SJSA1 (cell line): ENCODE data around the gene PYGO2. TPM values are rescaled to one million over a fixed set of nuclear protein-coding genes. Genes with fewer than 3 reads are reported as not detected.

Experiments
- DNase-seq, 2 experiments: peaks; one replicate each; pipeline ENCODE4 v3.0.0-alpha.2; 2015 to 2020; ENCODE audit warnings: low spot score in 2 of 2, low read depth in 1 of 2
- H3K27ac ChIP-seq: fragments of 250-450 bp; sonication (Bioruptor Pico); 2 replicates; pipeline ENCODE4 v1.5.1; 2020; ENCODE audit warnings: mild to moderate bottlenecking, moderate library complexity
- H3K27me3 ChIP-seq: fragments of 250-450 bp; sonication (Bioruptor Pico); replicated peaks from 2 replicates; pipeline ENCODE4 v1.5.1; 2020; ENCODE audit warnings: mild to moderate bottlenecking, moderate library complexity
- H3K36me3 ChIP-seq: fragments of 250-450 bp; sonication (Bioruptor Pico); 2 replicates; pipeline ENCODE4 v1.5.1; 2020; ENCODE audit warnings: mild to moderate bottlenecking
- H3K4me1 ChIP-seq: fragments of 250-450 bp; sonication (Bioruptor Pico); replicated peaks from 2 replicates; pipeline ENCODE4 v1.6.1; 2021; ENCODE audit warnings: mild to moderate bottlenecking
- H3K4me3 ChIP-seq: fragments of 250-450 bp; sonication (Bioruptor Pico); 2 replicates; pipeline ENCODE4 v1.5.1; 2020; ENCODE audit warnings: mild to moderate bottlenecking
- H3K9me3 ChIP-seq: fragments of 250-450 bp; sonication (Bioruptor Pico); replicated peaks from 2 replicates; pipeline ENCODE4 v1.5.1; 2020; ENCODE audit warnings: mild to moderate bottlenecking
- total RNA-seq: library from RNA; depleted of rRNA; stranded (reverse); fragments of >200 nt; shearing (Covaris generic); gene quantifications from 2 replicates; pipeline ENCODE4 v1.2.3, GENCODE V29; 2014

Gene PYGO2
- total RNA-seq, 1 experiment from 2014 or later: 20.0 TPM

DNA sequence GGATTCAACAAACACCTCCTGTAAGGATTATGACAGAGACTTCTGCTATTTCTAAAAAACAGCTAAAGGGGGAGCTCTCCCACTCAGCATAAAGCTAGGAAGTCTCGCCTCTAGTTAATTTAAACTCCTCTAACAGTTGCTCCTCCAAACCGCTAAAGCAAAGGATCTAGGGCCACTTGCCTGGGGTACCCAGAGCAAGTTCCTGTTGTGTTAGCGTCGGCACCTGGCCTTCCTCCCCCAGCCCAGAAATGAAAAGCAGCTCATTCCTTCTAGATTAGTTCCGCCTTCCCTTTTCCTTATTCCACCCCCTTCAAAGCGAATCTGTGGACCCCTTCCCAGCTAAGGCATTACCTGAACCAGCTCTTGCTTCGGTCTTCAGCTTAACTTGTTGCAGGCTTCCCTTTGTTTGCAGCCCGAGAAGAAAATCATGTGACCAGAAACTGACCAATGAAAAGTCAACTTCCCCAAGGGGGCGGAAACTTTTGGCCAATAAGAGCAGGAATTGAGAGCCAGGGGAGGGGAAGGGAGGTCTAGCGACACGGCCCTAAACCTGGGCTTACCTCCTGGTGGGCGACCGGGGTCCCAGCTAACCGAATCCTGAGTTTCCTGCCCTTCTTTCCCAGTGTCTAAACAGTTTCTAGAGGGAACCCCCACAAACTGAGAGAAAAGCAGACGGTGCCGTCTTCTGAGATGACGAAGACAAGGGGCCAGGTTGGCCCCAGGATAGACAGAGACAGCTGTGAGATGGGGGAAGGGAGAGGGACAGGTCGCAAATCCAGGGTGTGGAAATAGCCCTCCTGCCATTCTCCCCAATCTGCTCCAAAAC, 5.7 kb downstream of the PYGO2 start, which contains the start of gene PBXIP1:
PBXIP1 (minus strand) TSS at position 382 of the 826 bp plus-strand sequence. CDS start 2,378 bp downstream, outside the sequence.
- H3K9me3 ChIP-seq: no peaks in the 10 kb centered on the region
- H3K4me3 ChIP-seq: peak within 1 kb of the TSS; percentile 34
- H3K36me3 ChIP-seq: peaks cover 23% of the 10 kb centered on the region
- H3K27me3 ChIP-seq: no peaks in the 10 kb centered on the region
- H3K27ac ChIP-seq: peak within 1 kb of the TSS; percentile 4
- H3K4me1 ChIP-seq: peaks cover 16% of the 10 kb centered on the region
- DNase-seq: peak; percentile 72 to 92

DNA sequence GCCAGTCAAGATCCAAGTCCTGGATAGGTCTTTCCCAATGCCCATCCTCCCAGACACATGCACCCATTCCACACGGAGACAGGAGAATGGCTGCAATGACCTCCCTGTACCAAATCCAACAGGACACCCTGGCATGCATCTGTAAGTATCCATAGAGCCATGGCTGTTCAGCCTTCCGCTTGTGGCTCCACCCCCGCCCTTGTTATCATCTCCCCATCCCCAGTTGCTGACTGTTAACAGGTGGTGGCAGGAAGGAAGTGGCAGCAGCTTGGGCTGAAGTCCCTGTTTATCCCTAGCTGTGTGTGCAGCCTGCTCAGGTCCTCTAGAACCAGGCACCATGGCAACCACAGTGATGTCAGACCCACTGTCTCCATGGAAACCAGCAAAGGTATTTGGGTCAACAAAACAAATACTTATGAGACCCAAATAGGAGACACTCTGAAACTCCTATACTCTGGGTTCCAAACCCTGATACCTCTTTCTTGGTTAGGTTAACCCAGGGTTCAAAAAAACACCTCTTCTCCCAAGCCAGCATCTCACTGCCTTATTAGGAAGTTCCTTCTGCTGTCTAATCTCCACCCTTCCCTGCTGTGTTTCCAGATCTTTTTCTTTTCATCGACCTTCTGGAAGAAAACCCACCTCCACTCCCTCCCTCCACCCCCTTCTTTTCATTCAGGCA, 6.4 kb downstream of the PYGO2 start:
- H3K9me3 ChIP-seq: no peaks in the 10 kb centered on the region
- DNase-seq: no peak
- H3K27ac ChIP-seq: peak overlapping the region; percentile 4
- peaks cover 21% of the 10 kb centered on the region for H3K36me3 ChIP-seq
- no peaks in the 10 kb centered on the region for H3K27me3 ChIP-seq
- H3K4me3 ChIP-seq: peak overlapping the region; percentile 34
- H3K4me1 ChIP-seq: peaks cover 11% of the 10 kb centered on the region

DNA sequence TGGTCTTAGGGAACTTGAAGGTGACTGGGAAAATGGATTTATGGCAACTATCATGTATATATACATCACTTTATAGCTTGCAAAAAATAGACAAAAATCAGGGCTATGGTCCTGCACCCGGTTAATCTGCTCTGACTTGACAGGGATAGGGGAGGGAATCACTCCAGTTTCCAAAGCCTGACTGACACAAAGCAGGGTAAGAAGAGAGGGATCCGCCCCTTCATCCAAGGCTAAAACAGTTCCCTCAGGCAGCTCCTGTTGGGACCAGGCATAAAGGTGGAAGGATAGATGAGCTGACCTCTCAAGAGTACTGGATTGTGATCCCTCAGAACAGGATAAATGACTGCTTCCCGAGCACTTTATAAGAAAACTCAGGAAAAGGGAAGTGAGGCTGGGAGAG, 7.0 kb downstream of the PYGO2 start:
- H3K4me3 ChIP-seq: no peak overlapping the region

DNA sequence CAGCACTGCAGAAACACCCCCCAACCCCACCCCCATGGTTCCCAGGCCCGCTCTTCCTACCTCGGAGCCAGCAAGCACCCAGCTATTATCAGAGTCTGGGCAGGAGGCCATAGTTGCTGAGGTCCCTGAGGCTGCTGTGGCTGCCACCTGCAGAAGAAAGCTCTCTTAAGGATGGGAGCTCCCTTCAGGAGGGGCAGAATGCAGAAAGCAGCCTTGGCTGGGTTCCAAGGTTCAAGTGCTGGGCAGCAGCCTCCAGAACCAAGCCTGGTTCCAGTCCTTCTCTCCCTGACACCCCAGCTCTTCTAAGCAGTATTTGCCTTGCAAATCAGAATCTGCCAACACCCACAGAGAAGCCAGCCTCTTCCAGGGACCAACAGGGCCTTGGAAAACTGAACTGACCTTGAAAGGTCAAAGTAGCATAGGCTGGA, 8.0 kb downstream of the PYGO2 start:
- Histone ChIP-seq H3K9me3 (no peaks in the 10 kb centered on the region), H3K36me3 (peaks cover 8% of the 10 kb centered on the region), H3K27me3 (no peaks in the 10 kb centered on the region), H3K4me3 (no peak overlapping the region), H3K27ac (no peak overlapping the region), H3K4me1 (peaks cover 11% of the 10 kb centered on the region)
- no peak for DNase-seq

More for the DNA sequence above, 7.0 kb downstream of the PYGO2 start:
- H3K27me3 ChIP-seq: no peaks in the 10 kb centered on the region
- no peak overlapping the region for H3K27ac ChIP-seq
- H3K36me3 ChIP-seq: peaks cover 17% of the 10 kb centered on the region
- no peaks in the 10 kb centered on the region for H3K9me3 ChIP-seq
- no peak for DNase-seq
- peaks cover 11% of the 10 kb centered on the region for H3K4me1 ChIP-seq

DNA sequence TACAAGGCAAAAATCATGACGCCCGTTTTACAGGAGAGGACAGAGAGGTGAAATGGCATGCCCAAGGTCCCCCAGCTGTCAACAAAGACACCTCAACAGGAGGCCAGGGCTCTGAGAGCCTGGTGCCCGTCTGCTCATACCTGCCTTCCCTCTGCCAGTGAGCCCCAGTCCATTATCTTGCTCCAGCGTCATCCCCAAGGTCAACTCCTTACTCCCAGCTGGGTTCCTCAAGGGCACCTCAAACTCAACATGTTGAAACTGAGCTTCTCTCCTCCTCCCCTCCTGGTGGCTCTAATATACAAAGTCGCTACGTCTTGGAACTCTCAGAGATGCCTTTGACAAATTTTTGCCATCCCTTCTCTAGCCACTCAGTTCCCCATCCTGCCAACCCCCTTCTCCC, 8.9 kb downstream of the PYGO2 start:
- Histone ChIP-seq H3K36me3 (no peaks in the 10 kb centered on the region; the same call in 1 of the 2 replicates), H3K27ac (no peak overlapping the region), H3K27me3 (no peaks in the 10 kb centered on the region), H3K9me3 (no peaks in the 10 kb centered on the region), H3K4me3 (no peak overlapping the region), H3K4me1 (peaks cover 11% of the 10 kb centered on the region)
- DNase-seq: no peak

DNA sequence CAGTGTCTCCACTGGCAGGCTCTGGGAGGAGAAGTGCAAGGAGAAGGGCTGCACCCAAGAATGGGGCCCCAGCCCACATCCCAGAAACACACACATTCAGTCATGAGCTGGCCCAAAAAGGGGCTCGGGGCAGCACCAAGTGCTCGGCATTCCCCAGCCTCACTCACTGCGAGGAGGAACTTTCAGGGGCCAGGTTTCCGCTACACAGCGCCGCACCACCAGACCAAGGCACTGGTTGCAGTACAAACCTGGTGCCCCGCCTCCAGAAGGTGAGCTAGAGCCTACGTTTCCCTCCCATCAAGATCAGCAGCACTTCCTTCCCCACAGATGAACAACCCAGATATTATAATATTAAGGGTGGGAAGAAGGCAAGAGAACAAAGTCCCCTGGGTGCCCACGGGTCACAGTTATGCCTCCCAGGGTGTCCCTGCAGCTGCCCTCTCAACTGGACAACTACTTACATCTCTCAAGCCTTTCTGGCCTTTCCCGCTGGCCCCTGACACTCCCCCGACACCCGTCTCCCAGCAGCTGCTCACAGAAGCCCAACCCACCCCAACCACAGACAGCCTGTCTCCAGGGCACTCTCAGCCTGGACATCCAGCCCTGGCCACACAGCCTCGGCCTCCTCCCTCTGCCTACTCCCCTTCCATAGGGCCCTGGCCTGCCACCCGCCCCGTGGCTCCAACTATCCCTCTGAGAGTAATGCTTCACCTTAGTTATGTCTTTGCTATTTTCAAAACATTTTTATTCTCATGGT, 9.5 kb downstream of the PYGO2 start:
- no peak for DNase-seq
- no peaks in the 10 kb centered on the region for H3K36me3 ChIP-seq
- H3K9me3 ChIP-seq: no peaks in the 10 kb centered on the region
- no peaks in the 10 kb centered on the region for H3K27me3 ChIP-seq
- no peak overlapping the region for H3K4me3 ChIP-seq
- H3K4me1 ChIP-seq: peaks cover 11% of the 10 kb centered on the region
- H3K27ac ChIP-seq: no peak overlapping the region

DNA sequence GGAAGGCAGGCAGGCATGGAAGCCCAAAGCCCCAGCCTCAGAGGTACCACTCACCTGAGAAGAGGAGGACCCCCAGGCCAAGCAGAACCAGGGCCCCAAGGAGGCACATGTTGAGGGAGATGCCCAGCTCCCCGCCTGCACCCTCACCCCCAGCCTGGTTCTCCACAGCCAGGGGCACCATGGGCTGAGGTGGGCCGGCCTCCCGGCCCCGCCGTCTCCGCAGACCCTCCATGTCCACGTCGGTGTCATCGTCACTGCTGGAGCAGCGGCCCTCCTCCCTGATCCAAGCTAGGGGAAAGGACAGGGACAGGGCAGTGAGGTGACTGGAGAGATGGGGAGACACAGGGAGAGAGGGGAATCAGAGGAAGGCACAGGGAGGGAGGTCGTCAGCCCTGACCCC, 13.5 kb downstream of the PYGO2 start:
- no peak for DNase-seq

DNA sequence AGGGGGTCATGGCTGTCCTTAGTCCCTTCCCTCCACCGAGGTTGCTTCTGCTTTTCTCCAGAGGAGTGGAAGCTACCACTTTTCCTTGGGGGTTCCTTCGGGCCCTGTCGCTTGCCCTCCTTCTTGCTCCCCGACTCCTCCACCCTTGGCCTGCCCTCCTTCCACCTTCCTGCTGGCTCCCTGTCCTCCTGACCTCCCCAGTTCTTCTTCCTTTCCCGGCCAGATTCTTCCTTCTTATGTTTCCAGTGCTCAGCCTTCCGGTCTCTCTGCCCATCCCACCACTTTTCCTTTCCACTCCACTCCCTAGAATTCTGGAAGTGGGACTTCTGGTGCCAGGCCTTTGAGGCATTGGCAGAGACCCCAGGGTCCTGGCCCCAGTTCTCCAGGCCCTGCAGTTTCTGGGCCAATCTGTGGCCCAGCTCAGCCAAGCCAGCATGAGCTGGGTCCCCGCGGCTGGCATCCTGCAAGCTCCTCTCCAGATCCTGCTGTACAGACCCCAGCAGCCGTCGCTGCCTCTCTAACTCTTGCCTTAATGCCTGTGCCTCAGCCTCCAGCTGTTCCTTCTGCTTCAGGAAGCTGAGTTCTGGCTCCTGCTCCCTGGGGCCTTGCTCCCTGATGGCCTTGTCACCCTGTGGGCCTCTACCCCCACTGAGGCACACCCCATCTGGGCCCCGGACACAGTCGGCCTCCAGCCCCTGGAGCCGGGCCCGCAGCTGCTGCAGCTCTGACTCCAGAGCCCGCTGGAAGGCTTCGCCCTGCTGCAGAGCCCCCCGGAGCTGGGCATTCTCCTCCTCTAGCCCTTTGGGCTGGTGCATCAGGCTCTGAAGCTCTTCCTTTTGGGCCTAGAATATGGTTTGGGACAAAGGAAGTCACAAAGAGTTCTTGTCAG, 15.4 kb downstream of the PYGO2 start:
- no peak overlapping the region for H3K27ac ChIP-seq
- H3K27me3 ChIP-seq: no peaks in the 10 kb centered on the region
- H3K9me3 ChIP-seq: no peaks in the 10 kb centered on the region
- DNase-seq: no peak
- H3K36me3 ChIP-seq: no peaks in the 10 kb centered on the region
- H3K4me1 ChIP-seq: no peaks in the 10 kb centered on the region
- no peak overlapping the region for H3K4me3 ChIP-seq

More for the DNA sequence above, 13.5 kb downstream of the PYGO2 start:
- Histone ChIP-seq H3K27me3 (no peaks in the 10 kb centered on the region), H3K4me3 (no peak overlapping the region), H3K27ac (no peak overlapping the region), H3K4me1 (no peaks in the 10 kb centered on the region), H3K9me3 (no peaks in the 10 kb centered on the region), H3K36me3 (no peaks in the 10 kb centered on the region)

DNA sequence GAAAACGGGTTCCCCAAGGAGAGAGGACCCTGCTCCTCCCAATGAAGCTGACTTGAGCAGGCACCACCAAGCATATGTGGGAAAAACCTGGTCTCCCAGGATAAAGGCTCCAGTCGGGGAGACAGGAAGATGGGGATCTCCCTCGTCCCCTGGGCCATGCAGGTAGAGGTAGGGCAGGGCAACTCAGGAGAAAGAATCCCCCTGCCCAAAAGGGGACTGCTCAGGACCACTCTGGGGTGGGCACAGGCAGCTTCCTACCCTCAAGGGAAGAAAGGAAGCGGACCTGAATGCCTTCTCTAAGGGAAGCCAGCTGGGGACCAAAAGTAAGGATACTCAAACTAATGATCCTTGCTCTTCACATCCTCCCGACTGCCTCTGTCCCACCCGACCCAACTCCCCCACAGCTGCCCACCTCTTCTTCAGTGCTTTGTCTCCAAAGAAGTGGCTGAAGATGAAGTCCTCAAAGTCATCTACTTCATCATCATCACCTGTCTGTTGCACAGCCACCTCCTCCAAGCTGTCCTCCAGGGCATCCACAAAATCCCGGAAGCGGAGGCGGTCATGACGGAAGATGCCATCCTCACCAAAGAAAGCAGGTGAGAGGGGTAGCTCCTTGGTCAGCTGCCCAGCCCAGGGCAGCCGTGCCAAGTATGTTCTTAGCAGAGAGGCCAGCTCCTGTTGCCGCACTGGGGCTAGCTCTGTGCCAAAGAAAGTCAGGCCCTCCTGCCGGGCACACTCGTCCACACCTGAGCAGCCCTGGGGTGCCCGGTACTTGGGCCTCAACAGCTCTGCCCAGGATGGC, 16.2 kb downstream of the PYGO2 start:
- Histone ChIP-seq H3K4me3 (no peak overlapping the region), H3K36me3 (no peaks in the 10 kb centered on the region), H3K27me3 (no peaks in the 10 kb centered on the region), H3K4me1 (no peaks in the 10 kb centered on the region), H3K27ac (no peak overlapping the region), H3K9me3 (no peaks in the 10 kb centered on the region)
- no peak for DNase-seq

DNA sequence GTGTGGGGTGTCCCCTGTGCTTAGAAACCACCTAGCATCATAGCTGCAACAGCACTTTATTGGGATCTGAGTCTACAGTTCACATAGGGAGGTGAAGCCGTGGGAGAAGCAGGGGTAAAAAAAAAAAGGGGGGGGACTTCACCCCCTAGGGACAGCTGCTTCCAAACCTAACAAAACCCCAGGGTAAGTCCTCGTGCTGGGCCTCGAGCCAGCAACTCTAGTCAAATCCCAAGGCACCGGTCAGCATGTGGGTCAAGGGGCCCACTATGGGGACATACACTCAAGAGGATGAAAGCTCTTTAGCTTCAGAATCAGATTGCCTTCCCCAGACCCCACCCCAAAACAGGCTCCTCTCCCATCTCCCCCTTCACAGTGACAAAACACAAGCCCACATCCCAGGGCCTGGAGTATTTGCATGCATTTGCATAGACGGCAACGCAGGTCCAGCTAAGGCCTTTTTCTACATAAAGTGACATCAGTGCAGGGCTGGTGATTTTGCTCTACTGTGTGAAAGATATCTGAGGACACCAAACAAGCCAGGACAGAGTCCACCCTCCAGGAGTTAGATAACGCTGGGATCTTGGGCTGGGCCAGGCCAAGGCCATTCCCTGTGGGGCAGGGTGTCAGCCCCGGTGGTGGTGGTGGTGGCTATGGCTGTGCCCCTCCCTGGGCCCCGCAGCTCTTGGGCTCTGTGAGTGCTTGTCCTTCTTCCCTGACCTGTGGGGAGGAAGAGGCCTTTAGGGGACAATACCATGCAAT, 17.0 kb downstream of the PYGO2 start:
- H3K4me3 ChIP-seq: no peak overlapping the region
- no peak for DNase-seq
- H3K27ac ChIP-seq: no peak overlapping the region
- no peaks in the 10 kb centered on the region for H3K4me1 ChIP-seq
- no peaks in the 10 kb centered on the region for H3K36me3 ChIP-seq
- no peaks in the 10 kb centered on the region for H3K27me3 ChIP-seq
- H3K9me3 ChIP-seq: no peaks in the 10 kb centered on the region

DNA sequence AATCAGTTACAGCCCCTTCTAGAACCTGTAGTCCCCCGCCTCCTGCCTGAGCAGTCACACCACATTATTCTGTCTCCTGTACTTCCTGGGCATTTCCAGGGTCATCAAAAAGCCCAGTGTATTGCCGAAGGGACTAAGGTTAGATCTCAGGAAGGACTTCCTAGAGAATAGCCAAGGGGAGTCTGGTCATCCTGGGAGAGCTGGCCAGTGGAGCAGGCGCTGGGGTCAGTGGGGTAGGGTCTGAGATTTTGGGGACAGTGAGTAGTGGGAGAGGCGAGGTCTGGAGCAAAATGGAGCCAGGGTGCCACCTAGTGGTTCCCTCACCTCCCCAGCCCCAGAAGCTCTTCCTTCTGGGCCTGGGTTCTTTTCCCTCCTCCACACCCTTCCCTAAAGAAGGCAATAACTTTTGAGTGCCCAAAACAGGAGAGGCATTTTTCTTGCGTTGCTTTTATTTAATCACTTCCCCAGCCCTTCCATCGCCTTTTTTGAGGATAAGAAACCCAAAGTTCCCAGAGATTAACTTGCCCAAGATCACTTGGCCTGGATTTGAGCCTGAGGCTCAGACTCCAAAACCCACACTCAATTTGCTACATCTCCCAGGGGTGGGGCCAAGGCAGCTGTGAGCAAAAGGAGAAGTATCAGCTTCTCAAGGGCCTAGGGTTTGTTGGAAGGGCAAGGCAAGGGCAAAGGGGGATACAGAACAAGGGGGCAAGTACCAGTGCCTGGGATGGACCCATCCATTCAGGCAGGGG, 17.8 kb downstream of the PYGO2 start:
- peak in 1 of 2 experiments; percentile 34 for DNase-seq
- Histone ChIP-seq H3K9me3 (no peaks in the 10 kb centered on the region), H3K4me1 (no peaks in the 10 kb centered on the region), H3K27me3 (no peaks in the 10 kb centered on the region), H3K27ac (no peak overlapping the region), H3K4me3 (no peak overlapping the region), H3K36me3 (no peaks in the 10 kb centered on the region)
